H9 (cell line): ENCODE results near the gene METRNL. TPM values are rescaled to one million over a fixed set of nuclear protein-coding genes. Genes with fewer than 3 reads are reported as not detected.

ENCODE experiments used
- DNase-seq: peaks from one replicate; pipeline ENCODE4 v3.0.0-alpha.2; 2017
- H2AFZ ChIP-seq: one replicate; pipeline ENCODE4 v1.6.1; 2013; ENCODE audit warnings: mild to moderate bottlenecking, low read length, control low read depth, moderate library complexity
- H2AK5ac ChIP-seq: 2 replicates; pipeline ENCODE4 v1.6.1; 2013; ENCODE audit warnings: low read length, control low read depth, mixed read lengths; ENCODE audit not compliant: insufficient read length
- H2BK120ac ChIP-seq: one replicate; pipeline ENCODE4 v1.6.1; 2013; ENCODE audit warnings: low read depth, mild to moderate bottlenecking, low read length, control low read depth, inconsistent platforms; ENCODE audit not compliant: poor library complexity, severe bottlenecking
- H2BK12ac ChIP-seq: 2 replicates; pipeline ENCODE4 v1.6.1; 2013; ENCODE audit warnings: low read length, control low read depth, mixed read lengths, low read depth; ENCODE audit not compliant: insufficient read length
- H2BK15ac ChIP-seq: 2 replicates; pipeline ENCODE4 v1.6.1; 2013; ENCODE audit warnings: low read depth, low read length, control low read depth
- H2BK20ac ChIP-seq: one replicate; pipeline ENCODE4 v1.6.1; 2013; ENCODE audit warnings: low read depth, mild to moderate bottlenecking, low read length, control low read depth, inconsistent platforms; ENCODE audit not compliant: poor library complexity, severe bottlenecking
- H2BK5ac ChIP-seq: 2 replicates; pipeline ENCODE4 v1.6.1; 2013; ENCODE audit warnings: low read length, control low read depth, mixed read lengths; ENCODE audit not compliant: insufficient read length
- H3K14ac ChIP-seq: 2 replicates; pipeline ENCODE4 v1.6.1; 2013; ENCODE audit warnings: low read length, control low read depth; ENCODE audit not compliant: insufficient read depth
- H3K18ac ChIP-seq: 2 replicates; pipeline ENCODE4 v1.6.1; 2013; ENCODE audit warnings: low read depth, mild to moderate bottlenecking, mixed read lengths, low read length, control low read depth; ENCODE audit not compliant: insufficient read length
- H3K23ac ChIP-seq: 2 replicates; pipeline ENCODE4 v1.6.1; 2013; ENCODE audit warnings: low read length, control low read depth, mixed read lengths, low read depth; ENCODE audit not compliant: insufficient read length
- H3K23me2 ChIP-seq: 2 replicates; pipeline ENCODE4 v1.6.1; 2013; ENCODE audit warnings: low read depth, mild to moderate bottlenecking, mixed read lengths, low read length, control low read depth; ENCODE audit not compliant: insufficient read length, poor library complexity, severe bottlenecking
- H3K27ac ChIP-seq: 2 replicates; pipeline ENCODE4 v1.5.1; 2013; ENCODE audit warnings: low read length, control low read depth, mixed read lengths, low read depth; ENCODE audit not compliant: insufficient read length
- H3K27me3 ChIP-seq: 2 replicates; pipeline ENCODE4 v1.6.1; 2013; ENCODE audit warnings: low read length, control low read depth, inconsistent platforms; ENCODE audit not compliant: insufficient read depth
- H3K4ac ChIP-seq: 2 replicates; pipeline ENCODE4 v1.6.1; 2013; ENCODE audit warnings: low read depth, mild to moderate bottlenecking, control low read depth, inconsistent platforms, low read length, moderate library complexity
- H3K4me1 ChIP-seq: 2 replicates; pipeline ENCODE4 v1.6.1; 2013; ENCODE audit warnings: low read length, control low read depth, inconsistent platforms; ENCODE audit not compliant: insufficient read depth
- H3K4me2 ChIP-seq: 2 replicates; pipeline ENCODE4 v1.6.1; 2013; ENCODE audit warnings: low read length, control low read depth, mixed read lengths; ENCODE audit not compliant: insufficient read length, insufficient read depth
- H3K56ac ChIP-seq: 2 replicates; pipeline ENCODE4 v1.6.1; 2013; ENCODE audit warnings: low read depth, mild to moderate bottlenecking, mixed read lengths, low read length, control low read depth; ENCODE audit not compliant: insufficient read length
- H3K79me1 ChIP-seq: 2 replicates; pipeline ENCODE4 v1.6.1; 2013; ENCODE audit warnings: low read depth, mild to moderate bottlenecking, moderate library complexity, low read length, control low read depth, inconsistent platforms; ENCODE audit not compliant: insufficient read depth, poor library complexity, severe bottlenecking
- H3K79me2 ChIP-seq: 2 replicates; pipeline ENCODE4 v1.6.1; 2013; ENCODE audit warnings: low read length, control low read depth, inconsistent platforms; ENCODE audit not compliant: insufficient read depth
- H3K9ac ChIP-seq: 2 replicates; pipeline ENCODE4 v1.6.1; 2013; ENCODE audit warnings: low read length, control low read depth, mixed read lengths; ENCODE audit not compliant: insufficient read length; ENCODE audit errors: extremely low read depth
- H3K9me3 ChIP-seq: one replicate; pipeline ENCODE4 v1.6.1; 2013; ENCODE audit warnings: low read depth, low read length, inconsistent platforms; ENCODE audit not compliant: control insufficient read depth
- H3T11ph ChIP-seq: one replicate; pipeline ENCODE4 v1.6.1; 2013; ENCODE audit warnings: mild to moderate bottlenecking, low read length, control low read depth, inconsistent platforms
- H4K20me1 ChIP-seq: one replicate; pipeline ENCODE4 v1.6.1; 2013; ENCODE audit not compliant: control insufficient read depth, insufficient read length, insufficient read depth
- H4K5ac ChIP-seq: 2 replicates; pipeline ENCODE4 v1.6.1; 2013; ENCODE audit warnings: low read depth, mild to moderate bottlenecking, mixed read lengths, low read length, control low read depth; ENCODE audit not compliant: insufficient read length
- H4K8ac ChIP-seq: replicated peaks from 2 replicates; pipeline ENCODE4 v1.6.1; 2013; ENCODE audit warnings: low read length, control low read depth, mixed read lengths, low read depth; ENCODE audit not compliant: insufficient read length
- H4K91ac ChIP-seq: 2 replicates; pipeline ENCODE4 v1.6.1; 2013; ENCODE audit warnings: low read depth, mild to moderate bottlenecking, moderate library complexity, mixed read lengths, low read length, control low read depth; ENCODE audit not compliant: insufficient read length
- H3K27ac Mint-ChIP-seq, 3 experiments: 2 replicates in 2 of 3; 3 replicates in 1 of 3; pipeline ENCODE4 v1.8.0; 2020 to 2021; ENCODE audit warnings: mixed read lengths in 3 of 3, mild to moderate bottlenecking in 1 of 3, moderate library complexity in 1 of 3
- H3K27me3 Mint-ChIP-seq: 2 replicates; pipeline ENCODE4 v1.8.0; 2021; ENCODE audit warnings: low read depth, mild to moderate bottlenecking, moderate library complexity, mixed read lengths
- H3K36me3 Mint-ChIP-seq, 3 experiments: 2 replicates in 2 of 3; 3 replicates in 1 of 3; pipeline ENCODE4 v1.8.0; 2020 to 2021; ENCODE audit warnings: low read depth in 3 of 3, mixed read lengths in 3 of 3; ENCODE audit not compliant: insufficient read depth in 1 of 3
- H3K4me1 Mint-ChIP-seq, 2 experiments: 2 replicates each; pipeline ENCODE4 v1.8.0; 2020; ENCODE audit warnings: mixed read lengths in 2 of 2
- H3K4me3 Mint-ChIP-seq, 2 experiments: 2 replicates in 1 of 2; 3 replicates in 1 of 2; pipeline ENCODE4 v1.8.0; 2020 to 2021; ENCODE audit warnings: mild to moderate bottlenecking in 2 of 2, mixed read lengths in 2 of 2, moderate library complexity in 1 of 2
- H3K9me3 Mint-ChIP-seq, 2 experiments: 2 replicates in 1 of 2; 3 replicates in 1 of 2; pipeline ENCODE4 v1.8.0; 2020; ENCODE audit warnings: mild to moderate bottlenecking in 2 of 2, mixed read lengths in 2 of 2, moderate library complexity in 1 of 2
- CTCF ChIP-seq: fragments of 200-600 bp; sonication (generic); conservative IDR thresholded peaks from 3 replicates; pipeline ENCODE4 v1.8.0; 2021; ENCODE audit warnings: antibody characterized with exemption, mild to moderate bottlenecking
- WGBS: extraction: QIAGEN DNeasy Blood & Tissue Kit; methylation state at CpG from one replicate; pipeline ENCODE4 v1.1.7; 2013; ENCODE audit warnings: missing lambda C conversion rate, low lambda C conversion rate, mixed read lengths; ENCODE audit not compliant: insufficient read length; ENCODE audit errors: extremely low coverage; 5-methylcytosine and 5-hydroxymethylcytosine counted together
- total RNA-seq: library from RNA; stranded (reverse); gene quantifications from 2 replicates; pipeline ENCODE4 v1.2.1, GENCODE V29; 2021

The METRNL gene
- total RNA-seq, 1 experiment from 2014 or later, result 21.4 TPM

- no peaks in the 10 kb centered on the region for H3K4me1 Mint-ChIP-seq
- H3K79me2 ChIP-seq, result peaks cover 1% of the 10 kb centered on the region; the same call in 1 of the 2 replicates
- no peak overlapping the region for H3K14ac ChIP-seq
- no peak overlapping the region for H2BK20ac ChIP-seq
- peaks cover 5% of the 10 kb centered on the region for H3K9me3 ChIP-seq
- no peak overlapping the region for H3K4me2 ChIP-seq
- H3K9ac ChIP-seq, result no peak overlapping the region
- H4K5ac ChIP-seq, result no peak overlapping the region
- H4K8ac ChIP-seq, result no peak overlapping the region
- H3K4me1 ChIP-seq, result no peaks in the 10 kb centered on the region
- no peaks in the 10 kb centered on the region for H3K23me2 ChIP-seq
- no peak for DNase-seq
- no peak overlapping the region for H2AFZ ChIP-seq
- H3K23ac ChIP-seq, result no peak overlapping the region
- H3K27ac Mint-ChIP-seq, result no peak overlapping the region
- no peak overlapping the region for H2BK15ac ChIP-seq
- no peak overlapping the region for H3K4me3 Mint-ChIP-seq
- H4K20me1 ChIP-seq, result no peaks in the 10 kb centered on the region
- no peaks in the 10 kb centered on the region for H3K27me3 ChIP-seq
- TF ChIP-seq CTCF, result no peak
- H3T11ph ChIP-seq, result no peak overlapping the region
- no peak overlapping the region for H2BK120ac ChIP-seq
- peaks cover 34 to 59% (median 49%) of the 10 kb centered on the region in 3 experiments for H3K36me3 Mint-ChIP-seq
- H4K91ac ChIP-seq, result no peak overlapping the region
- H3K56ac ChIP-seq, result no peak overlapping the region
- H3K79me1 ChIP-seq, result no peaks in the 10 kb centered on the region
- H2BK5ac ChIP-seq, result no peak overlapping the region
- WGBS, result no CpG with 5 or more reads among the region's 7 CpGs
- no peaks in the 10 kb centered on the region for H3K27me3 Mint-ChIP-seq
- no peak overlapping the region for H2AK5ac ChIP-seq
- H3K9me3 Mint-ChIP-seq, result peaks cover 14 to 15% of the 10 kb centered on the region in 2 experiments
- H3K4ac ChIP-seq, result no peak overlapping the region
- H3K27ac ChIP-seq, result no peak overlapping the region
- H3K18ac ChIP-seq, result no peak overlapping the region
- H2BK12ac ChIP-seq, result no peak overlapping the region
Observed at GRCh38 chr17:83036666-83037065, 42.7 kb upstream of the METRNL start.
